ENCODE results near the gene TRABD. TPM values are rescaled to one million over a fixed set of nuclear protein-coding genes. Genes with fewer than 3 reads are reported as not detected.

The TRABD gene
- total RNA-seq, 4 donors from 2014 or later: 22.4 to 71.4 (median 27.1) TPM

- no peak for DNase-seq (ENCODE audit: low spot score in 2 of 2)
- no peak for TF ChIP-seq EP300 (IDR thresholded peaks at IDR 0.05)
- TF ChIP-seq CTCF (IDR thresholded peaks at IDR 0.05): no peak
- no peak for TF ChIP-seq POLR2A (IDR thresholded peaks at IDR 0.05)
- H3K36me3 ChIP-seq: peaks cover 0 to 91% (median 12%) of the 10 kb centered on the region in 3 donors
- H3K9me3 ChIP-seq: no peaks in the 10 kb centered on the region
- no peaks in the 10 kb centered on the region for H3K4me1 ChIP-seq
- H3K4me3 ChIP-seq: no peak overlapping the region
- no peaks in the 10 kb centered on the region for H3K27me3 ChIP-seq
- no peak overlapping the region for H3K27ac ChIP-seq
- 93 to 95% methylated on average over 18 to 21 of the region's 25 CpGs for WGBS, 2 donors
Observed at GRCh38 chr22:50227579-50228215, 42.0 kb downstream of the TRABD start.

DNA sequence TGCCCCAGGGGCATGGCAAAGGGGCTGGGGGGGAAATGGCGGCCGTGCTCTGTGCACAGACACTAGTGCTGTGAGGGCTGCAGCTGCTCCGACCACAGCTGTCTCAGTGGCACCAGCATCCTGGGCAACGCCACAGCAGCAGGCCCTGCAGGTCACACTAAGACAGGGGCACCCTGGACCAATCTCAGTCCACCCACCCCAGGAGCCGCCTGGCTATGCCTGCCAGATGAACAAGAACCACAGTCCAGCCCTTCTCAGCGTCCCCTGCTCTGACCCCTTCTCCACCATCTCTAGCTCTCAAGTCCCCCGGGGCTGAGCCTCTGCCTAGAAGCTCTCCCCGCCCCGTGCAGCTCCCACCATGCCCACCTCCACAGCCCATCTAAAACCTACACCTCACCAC is 42.7 kb downstream of the TRABD start:
- Histone ChIP-seq H3K27me3 (no peaks in the 10 kb centered on the region), H3K9me3 (no peaks in the 10 kb centered on the region), H3K27ac (no peak overlapping the region), H3K4me1 (no peaks in the 10 kb centered on the region), H3K36me3 (peaks cover 0 to 91% (median 7%) of the 10 kb centered on the region in 3 donors), H3K4me3 (no peak overlapping the region)
- 87 to 89% methylated on average over 8 to 9 of the region's 9 CpGs for WGBS, 2 donors
- DNase-seq (ENCODE audit: low spot score in 2 of 2): no peak
- TF ChIP-seq EP300 (IDR thresholded peaks at IDR 0.05) (no peak), POLR2A (IDR thresholded peaks at IDR 0.05) (no peak), CTCF (IDR thresholded peaks at IDR 0.05) (no peak)

DNA sequence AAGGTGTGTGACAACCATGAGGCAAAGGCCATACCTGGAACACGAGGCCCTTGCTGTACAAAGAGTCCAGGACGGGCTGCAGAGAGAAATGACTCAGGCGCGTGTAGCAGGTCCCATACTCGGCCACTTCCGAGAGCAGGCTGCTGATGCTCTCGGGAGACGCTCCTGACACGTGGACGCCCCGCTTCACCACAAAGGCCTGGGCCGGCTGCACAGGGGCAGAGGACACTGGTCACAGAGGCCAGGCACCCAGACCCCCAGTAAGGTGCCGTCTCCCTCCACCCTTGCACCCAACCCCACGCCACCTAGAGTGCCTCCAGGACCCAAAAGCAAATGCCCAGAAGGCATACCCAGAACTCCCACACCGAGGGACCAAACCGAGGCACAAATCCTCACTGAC is 43.7 kb downstream of the TRABD start:
- H3K36me3 ChIP-seq: peaks cover 0 to 85% (median 7%) of the 10 kb centered on the region in 3 donors
- no peak for DNase-seq (ENCODE audit: low spot score in 2 of 2)
- H3K27me3 ChIP-seq: no peaks in the 10 kb centered on the region
- no peaks in the 10 kb centered on the region for H3K4me1 ChIP-seq
- H3K9me3 ChIP-seq: no peaks in the 10 kb centered on the region
- H3K4me3 ChIP-seq: no peak overlapping the region
- TF ChIP-seq EP300 (IDR thresholded peaks at IDR 0.05): no peak
- no peak for TF ChIP-seq POLR2A (IDR thresholded peaks at IDR 0.05)
- TF ChIP-seq CTCF (IDR thresholded peaks at IDR 0.05): no peak
- 91 to 93% methylated on average over 14 to 16 of the region's 16 CpGs for whole genome bisulfite sequencing, 2 donors
- H3K27ac ChIP-seq: no peak overlapping the region

- Histone ChIP-seq H3K36me3 (peaks cover 0 to 73% (median 0%) of the 10 kb centered on the region in 3 donors), H3K27me3 (no peaks in the 10 kb centered on the region), H3K9me3 (no peaks in the 10 kb centered on the region), H3K4me3 (no peak overlapping the region), H3K27ac (no peak overlapping the region), H3K4me1 (no peaks in the 10 kb centered on the region)
- TF ChIP-seq CTCF (IDR thresholded peaks at IDR 0.05): no peak
- no peak for TF ChIP-seq POLR2A (IDR thresholded peaks at IDR 0.05)
- TF ChIP-seq EP300 (IDR thresholded peaks at IDR 0.05): no peak
- no peak for DNase-seq (ENCODE audit: low spot score in 2 of 2)
- 89 to 90% methylated on average over 20 of the region's 20 CpGs for WGBS, 2 donors
Observed at GRCh38 chr22:50232481-50233151, 46.9 kb downstream of the TRABD start.

DNA sequence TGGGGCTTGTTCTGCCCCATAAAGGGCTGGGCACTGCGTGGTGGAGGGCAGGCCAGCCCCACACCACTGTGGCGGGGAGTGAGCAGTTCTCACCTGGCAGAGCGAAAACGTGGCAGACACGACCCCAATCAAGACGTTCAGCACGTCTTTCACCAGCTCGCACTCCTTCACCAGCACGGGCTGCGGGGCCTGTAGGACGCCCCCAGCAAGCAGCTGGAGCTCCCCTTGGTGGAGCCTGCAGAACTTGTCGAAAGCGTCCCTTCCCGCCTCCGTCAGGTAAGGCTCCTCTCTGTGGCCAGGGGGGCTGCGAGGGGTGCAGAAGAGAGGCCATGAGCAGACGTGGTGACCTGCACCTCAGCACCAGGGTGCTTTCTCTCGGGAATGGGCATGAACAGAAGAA is 47.5 kb downstream of the TRABD start:
- H3K27ac ChIP-seq: no peak overlapping the region
- no peaks in the 10 kb centered on the region for H3K27me3 ChIP-seq
- H3K36me3 ChIP-seq: peaks cover 0 to 72% (median 0%) of the 10 kb centered on the region in 3 donors
- no peaks in the 10 kb centered on the region for H3K4me1 ChIP-seq
- H3K4me3 ChIP-seq: no peak overlapping the region
- DNase-seq (ENCODE audit: low spot score in 2 of 2): no peak
- 88 to 96% methylated on average over 15 to 18 of the region's 18 CpGs for WGBS, 2 donors
- no peak for TF ChIP-seq POLR2A (IDR thresholded peaks at IDR 0.05)
- TF ChIP-seq CTCF (IDR thresholded peaks at IDR 0.05): no peak
- no peak for TF ChIP-seq EP300 (IDR thresholded peaks at IDR 0.05)
- no peaks in the 10 kb centered on the region for H3K9me3 ChIP-seq
